Endodermal cell (in vitro differentiated cells): ENCODE measurements around the gene SEC14L1. TPM values are rescaled to one million over a fixed set of nuclear protein-coding genes. Genes with fewer than 3 reads are reported as not detected.

Source experiments
- DNase-seq: peaks from one replicate; pipeline ENCODE4 v3.0.0-alpha.2; 2017
- H3K27ac ChIP-seq: 2 replicates; pipeline ENCODE4 v1.5.1; 2013; ENCODE audit warnings: mild to moderate bottlenecking, low read depth, low read length, moderate library complexity
- H3K27me3 ChIP-seq: 2 replicates; pipeline ENCODE4 v1.6.1; 2013; ENCODE audit warnings: mild to moderate bottlenecking, low read length, moderate library complexity; ENCODE audit not compliant: insufficient read depth, control insufficient read depth, poor library complexity, severe bottlenecking
- H3K36me3 ChIP-seq: 2 replicates; pipeline ENCODE4 v1.7.0; 2013; ENCODE audit warnings: mild to moderate bottlenecking, low read length, moderate library complexity; ENCODE audit not compliant: control insufficient read depth, insufficient read depth
- H3K4me1 ChIP-seq: one replicate; pipeline ENCODE4 v1.7.0; 2013; ENCODE audit warnings: low read length; ENCODE audit not compliant: control insufficient read depth, insufficient read depth
- H3K4me3 ChIP-seq: 2 replicates; pipeline ENCODE4 v1.5.1; 2013; ENCODE audit warnings: mild to moderate bottlenecking, low read length, moderate library complexity
- H3K9ac ChIP-seq: 2 replicates; pipeline ENCODE4 v1.6.1; 2013; ENCODE audit warnings: mild to moderate bottlenecking, low read length, moderate library complexity; ENCODE audit not compliant: poor library complexity, severe bottlenecking; ENCODE audit errors: extremely low read depth
- H3K9me3 ChIP-seq: 2 replicates; pipeline ENCODE4 v1.6.1; 2013; ENCODE audit warnings: mild to moderate bottlenecking, low read length, moderate library complexity; ENCODE audit not compliant: control insufficient read depth
- H3K27ac Mint-ChIP-seq: 2 replicates; pipeline ENCODE4 v1.8.0; 2020; ENCODE audit warnings: mixed read lengths
- H3K27me3 Mint-ChIP-seq: 2 replicates; pipeline ENCODE4 v1.8.0; 2021; ENCODE audit warnings: mild to moderate bottlenecking, mixed read lengths; ENCODE audit not compliant: insufficient read depth
- H3K36me3 Mint-ChIP-seq: 2 replicates; pipeline ENCODE4 v1.8.0; 2020; ENCODE audit warnings: low read depth, mixed read lengths
- H3K4me1 Mint-ChIP-seq: 2 replicates; pipeline ENCODE4 v1.8.0; 2020; ENCODE audit warnings: mixed read lengths
- H3K4me3 Mint-ChIP-seq: 2 replicates; pipeline ENCODE4 v1.8.0; 2020; ENCODE audit warnings: mild to moderate bottlenecking, moderate library complexity, mixed read lengths
- H3K9me3 Mint-ChIP-seq: 2 replicates; pipeline ENCODE4 v1.8.0; 2020; ENCODE audit warnings: mild to moderate bottlenecking, mixed read lengths
- CTCF ChIP-seq: fragments of 200-600 bp; sonication (generic); conservative IDR thresholded peaks from 2 replicates; pipeline ENCODE4 v1.5.0; 2021; ENCODE audit warnings: antibody characterized with exemption, mild to moderate bottlenecking
- WGBS, 2 experiments: methylation state at CpG; one replicate each; pipeline versions ENCODE4 v1.1.5 to v1.1.7; 2013; ENCODE audit warnings: missing lambda C conversion rate in 2 of 2, mixed read lengths in 1 of 2; ENCODE audit not compliant: insufficient coverage in 1 of 2, insufficient read length in 1 of 2; 5-methylcytosine and 5-hydroxymethylcytosine counted together
- total RNA-seq, 2 donors: library from RNA; stranded (reverse); fragmentation: NEBNext Ultra II Directional in 1 of 2; extraction: Animal tissue kit (Norgen Biotek cat#: 25700) in 1 of 2; gene quantifications; 2 replicates in 1 of 2; 3 replicates in 1 of 2; pipeline ENCODE4 v1.2.1, GENCODE V29; 2021

The SEC14L1 gene
- total RNA-seq, 2 donors from 2014 or later, result 77.0 to 87.4 TPM

GRCh38 chr17:77145612-77146245, 5.0 kb downstream of the SEC14L1 start:
- no peak overlapping the region for H3K4me3 Mint-ChIP-seq
- H3K27me3 ChIP-seq, result no peaks in the 10 kb centered on the region
- 85 to 90% methylated on average over 2 to 8 of the region's 8 CpGs for WGBS, 2 experiments
- TF ChIP-seq CTCF, result peak; percentile 32
- H3K4me1 Mint-ChIP-seq, result peaks cover 49% of the 10 kb centered on the region
- peak overlapping the region; percentile 67 for H3K27ac Mint-ChIP-seq
- no peaks in the 10 kb centered on the region for H3K9me3 ChIP-seq
- peaks cover 51% of the 10 kb centered on the region for H3K36me3 ChIP-seq
- DNase-seq, result peak; percentile 78
- H3K27me3 Mint-ChIP-seq, result peaks cover 2% of the 10 kb centered on the region
- H3K27ac ChIP-seq, result peak overlapping the region; percentile 3
- H3K4me3 ChIP-seq, result no peak overlapping the region
- no peak overlapping the region for H3K9ac ChIP-seq
- peaks cover 9% of the 10 kb centered on the region for H3K4me1 ChIP-seq
- H3K9me3 Mint-ChIP-seq, result no peaks in the 10 kb centered on the region
- peaks cover 53% of the 10 kb centered on the region for H3K36me3 Mint-ChIP-seq

- H3K9me3 ChIP-seq, result no peaks in the 10 kb centered on the region
- no peaks in the 10 kb centered on the region for H3K9me3 Mint-ChIP-seq
- H3K4me3 ChIP-seq, result no peak overlapping the region
- H3K4me3 Mint-ChIP-seq, result no peak overlapping the region
- TF ChIP-seq CTCF, result no peak
- 84% methylated on average over 5 of the region's 5 CpGs; no CpG with 5 or more reads in 1 of the 2 experiments for WGBS, 2 experiments
- H3K9ac ChIP-seq, result no peak overlapping the region
- no peak overlapping the region for H3K27ac Mint-ChIP-seq
- H3K27me3 Mint-ChIP-seq, result peaks cover 2% of the 10 kb centered on the region
- peaks cover 58% of the 10 kb centered on the region for H3K36me3 Mint-ChIP-seq
- peaks cover 9% of the 10 kb centered on the region for H3K4me1 ChIP-seq
- H3K27me3 ChIP-seq, result no peaks in the 10 kb centered on the region
- DNase-seq, result no peak
- no peak overlapping the region for H3K27ac ChIP-seq
- peaks cover 49% of the 10 kb centered on the region for H3K4me1 Mint-ChIP-seq
- peaks cover 56% of the 10 kb centered on the region for H3K36me3 ChIP-seq
Observed at GRCh38 chr17:77146246-77146632, 5.5 kb downstream of the SEC14L1 start.

- H3K27ac Mint-ChIP-seq, result peak overlapping the region; percentile 40
- H3K9me3 Mint-ChIP-seq, result no peaks in the 10 kb centered on the region
- no peaks in the 10 kb centered on the region for H3K27me3 ChIP-seq
- no peak overlapping the region for H3K4me3 ChIP-seq
- no peaks in the 10 kb centered on the region for H3K9me3 ChIP-seq
- WGBS, 2 experiments, result 76 to 91% methylated on average over 15 to 17 of the region's 17 CpGs
- H3K9ac ChIP-seq, result no peak overlapping the region
- peaks cover 61% of the 10 kb centered on the region for H3K36me3 Mint-ChIP-seq
- peaks cover 44% of the 10 kb centered on the region for H3K4me1 Mint-ChIP-seq
- peaks cover 56% of the 10 kb centered on the region for H3K36me3 ChIP-seq
- H3K4me1 ChIP-seq, result peaks cover 8% of the 10 kb centered on the region
- peak; percentile 72 for DNase-seq
- peak overlapping the region; percentile 17 for H3K4me3 Mint-ChIP-seq
- peak; percentile 53 for TF ChIP-seq CTCF
- H3K27me3 Mint-ChIP-seq, result peaks cover 2% of the 10 kb centered on the region
- H3K27ac ChIP-seq, result no peak overlapping the region
Observed at GRCh38 chr17:77146882-77147281, 6.1 kb downstream of the SEC14L1 start.
